ENCODE results near the gene TMEM91.

The TMEM91 gene

DNA sequence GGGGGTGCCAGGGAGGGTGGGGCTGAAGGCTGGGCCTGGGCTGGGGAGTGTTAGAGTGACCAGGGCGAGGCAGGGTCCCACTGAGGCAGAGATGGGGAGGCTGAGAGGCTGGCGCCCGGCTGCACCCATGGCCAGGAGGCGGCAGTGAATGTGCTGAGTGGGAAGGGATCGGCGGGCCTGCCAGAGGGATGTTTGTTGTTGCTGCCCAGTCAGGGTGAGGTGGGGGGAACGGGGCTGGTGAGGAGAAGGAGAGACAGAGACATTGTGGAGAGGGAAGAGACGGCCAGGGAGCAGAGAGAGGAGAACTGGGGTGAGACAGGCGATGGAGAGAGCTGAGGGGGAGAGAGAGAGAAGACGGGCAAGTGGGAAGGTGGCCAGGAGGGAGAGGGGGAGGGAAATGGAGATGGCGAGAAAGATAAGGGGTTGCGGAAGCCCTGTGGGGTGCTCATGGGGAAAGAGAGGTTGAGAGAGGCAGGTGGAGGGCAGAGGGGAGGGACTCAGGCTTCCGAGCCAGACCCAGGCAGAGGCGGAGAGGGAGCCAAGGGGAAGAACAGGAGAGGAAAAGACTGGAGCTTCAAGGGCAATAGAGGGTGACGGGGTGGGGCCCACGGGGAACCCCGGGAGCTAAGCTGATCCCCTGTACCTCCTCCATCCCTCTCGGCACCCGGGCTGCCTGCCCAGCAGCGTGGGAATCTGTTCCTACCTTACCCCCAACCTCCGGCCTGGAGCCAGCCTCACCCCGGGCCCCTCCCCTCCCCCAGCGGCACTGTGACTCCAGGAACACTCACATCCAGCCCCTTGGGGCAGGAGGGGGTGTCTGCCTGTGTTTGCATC is 51.5 kb downstream of the TMEM91 start:
- H3K9ac ChIP-seq (ENCODE audit: low read length), result peak overlapping the region; percentile 72
- peak overlapping the region; percentile 84 for H3K4me2 ChIP-seq (ENCODE audit: low read length)
- H2AK5ac ChIP-seq (ENCODE audit: low read length), result no peak overlapping the region
- DNase-seq, result peak; percentile 68
- H4K5ac ChIP-seq (ENCODE audit: low read length), result no peak overlapping the region
- peak overlapping the region; percentile 55 for H2BK5ac ChIP-seq (ENCODE audit: low read length)
- H3K4me1 ChIP-seq (ENCODE audit: control insufficient read depth, low read depth, low read length), result peaks cover 3% of the 10 kb centered on the region
- H2BK15ac ChIP-seq (replicated peaks; ENCODE audit: low read depth), result no peak overlapping the region
- H3K79me1 ChIP-seq (ENCODE audit: low read length), result peaks cover 4% of the 10 kb centered on the region
- peak overlapping the region; percentile 64 for H3K18ac ChIP-seq (ENCODE audit: low read length)
- H3K4ac ChIP-seq (ENCODE audit: low read depth, low read length), result peak overlapping the region; percentile 9
- H3K27ac ChIP-seq (ENCODE audit: low read depth, low read length), result peak overlapping the region; percentile 81
- H3K23ac ChIP-seq (ENCODE audit: low read length), result no peak overlapping the region
- peak overlapping the region; percentile 93 for H3K56ac ChIP-seq (ENCODE audit: low read length)
- peak overlapping the region; percentile 46 for H2BK120ac ChIP-seq (ENCODE audit: low read depth, low read length)
- no CpG with 5 or more reads among the region's 23 CpGs for WGBS (ENCODE audit: extremely low coverage, insufficient coverage, low lambda C conversion rate)
- peaks cover 5% of the 10 kb centered on the region for H3K36me3 ChIP-seq (ENCODE audit: control insufficient read depth, insufficient read depth, low read length)
- H3K27me3 ChIP-seq (ENCODE audit: insufficient read depth, low read length, poor library complexity), result no peaks in the 10 kb centered on the region
- H3K4me3 ChIP-seq (ENCODE audit: low read length), result peak overlapping the region; percentile 3
- no peak overlapping the region for H4K8ac ChIP-seq (ENCODE audit: low read depth, low read length)
- H3K79me2 ChIP-seq (ENCODE audit: control insufficient read depth, insufficient read depth, low read length), result no peaks in the 10 kb centered on the region

DNA sequence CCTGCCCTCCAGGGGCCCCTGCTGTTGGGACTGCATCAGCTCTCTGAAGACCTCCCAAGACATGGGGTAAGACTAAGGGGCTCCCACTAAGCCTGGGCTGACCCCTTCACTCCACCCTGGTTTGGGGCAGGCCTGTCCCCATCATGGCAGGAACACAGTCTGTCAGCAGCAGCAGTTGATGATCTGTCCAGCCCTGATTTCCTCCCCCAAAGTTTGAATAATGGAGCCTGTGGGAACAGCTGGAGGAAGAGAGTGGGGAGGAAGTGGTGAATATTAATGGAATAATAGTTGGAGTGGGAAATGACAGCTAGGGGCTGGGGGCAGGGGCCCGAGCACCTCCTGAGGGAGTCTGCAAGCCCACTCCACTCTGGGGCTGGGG is 52.1 kb downstream of the TMEM91 start:
- Histone ChIP-seq H3K27me3 (ENCODE audit: insufficient read depth, low read length, poor library complexity) (no peaks in the 10 kb centered on the region), H3K36me3 (ENCODE audit: control insufficient read depth, insufficient read depth, low read length) (peaks cover 5% of the 10 kb centered on the region), H3K23ac (ENCODE audit: low read length) (no peak overlapping the region), H4K8ac (ENCODE audit: low read depth, low read length) (no peak overlapping the region), H4K5ac (ENCODE audit: low read length) (no peak overlapping the region), H2BK120ac (ENCODE audit: low read depth, low read length) (no peak overlapping the region), H2BK15ac (replicated peaks; ENCODE audit: low read depth) (no peak overlapping the region), H2BK5ac (ENCODE audit: low read length) (no peak overlapping the region), H3K4me1 (ENCODE audit: control insufficient read depth, low read depth, low read length) (peaks cover 3% of the 10 kb centered on the region), H2AK5ac (ENCODE audit: low read length) (no peak overlapping the region), H3K9ac (ENCODE audit: low read length) (peak overlapping the region; percentile 72), H3K79me1 (ENCODE audit: low read length) (peaks cover 4% of the 10 kb centered on the region), H3K18ac (ENCODE audit: low read length) (no peak overlapping the region), H3K79me2 (ENCODE audit: control insufficient read depth, insufficient read depth, low read length) (no peaks in the 10 kb centered on the region), H3K4ac (ENCODE audit: low read depth, low read length) (peak overlapping the region; percentile 9), H3K27ac (ENCODE audit: low read depth, low read length) (no peak overlapping the region), H3K56ac (ENCODE audit: low read length) (peak overlapping the region; percentile 93), H3K4me3 (ENCODE audit: low read length) (no peak overlapping the region), H3K4me2 (ENCODE audit: low read length) (peak overlapping the region; percentile 84)
- WGBS (ENCODE audit: extremely low coverage, insufficient coverage, low lambda C conversion rate), result no CpG with 5 or more reads among the region's 1 CpG
- DNase-seq, result no peak

GRCh38 chr19:41430922-41431321 is 54.6 kb downstream of the TMEM91 start:
- no peak overlapping the region for H3K23ac ChIP-seq (ENCODE audit: low read length)
- no peak overlapping the region for H3K4ac ChIP-seq (ENCODE audit: low read depth, low read length)
- no peak overlapping the region for H3K56ac ChIP-seq (ENCODE audit: low read length)
- no peak overlapping the region for H2BK120ac ChIP-seq (ENCODE audit: low read depth, low read length)
- H2AK5ac ChIP-seq (ENCODE audit: low read length), result no peak overlapping the region
- H3K79me1 ChIP-seq (ENCODE audit: low read length), result no peaks in the 10 kb centered on the region
- H3K27me3 ChIP-seq (ENCODE audit: insufficient read depth, low read length, poor library complexity), result no peaks in the 10 kb centered on the region
- H3K36me3 ChIP-seq (ENCODE audit: control insufficient read depth, insufficient read depth, low read length), result peaks cover 5% of the 10 kb centered on the region
- no peak overlapping the region for H3K4me3 ChIP-seq (ENCODE audit: low read length)
- peaks cover 3% of the 10 kb centered on the region for H3K4me1 ChIP-seq (ENCODE audit: control insufficient read depth, low read depth, low read length)
- H2BK15ac ChIP-seq (replicated peaks; ENCODE audit: low read depth), result no peak overlapping the region
- H4K5ac ChIP-seq (ENCODE audit: low read length), result no peak overlapping the region
- no peaks in the 10 kb centered on the region for H3K79me2 ChIP-seq (ENCODE audit: control insufficient read depth, insufficient read depth, low read length)
- no peak overlapping the region for H2BK5ac ChIP-seq (ENCODE audit: low read length)
- H3K27ac ChIP-seq (ENCODE audit: low read depth, low read length), result no peak overlapping the region
- H4K8ac ChIP-seq (ENCODE audit: low read depth, low read length), result no peak overlapping the region
- H3K9ac ChIP-seq (ENCODE audit: low read length), result no peak overlapping the region
- no peak overlapping the region for H3K18ac ChIP-seq (ENCODE audit: low read length)
- no peak for DNase-seq
- WGBS (ENCODE audit: extremely low coverage, insufficient coverage, low lambda C conversion rate), result no CpG with 5 or more reads among the region's 6 CpGs
- no peak overlapping the region for H3K4me2 ChIP-seq (ENCODE audit: low read length)

- H3K9ac ChIP-seq (ENCODE audit: low read length), result no peak overlapping the region
- H3K79me2 ChIP-seq (ENCODE audit: control insufficient read depth, insufficient read depth, low read length), result no peaks in the 10 kb centered on the region
- no peak overlapping the region for H2BK5ac ChIP-seq (ENCODE audit: low read length)
- H3K4me3 ChIP-seq (ENCODE audit: low read length), result no peak overlapping the region
- no peak overlapping the region for H3K23ac ChIP-seq (ENCODE audit: low read length)
- no peak overlapping the region for H3K4ac ChIP-seq (ENCODE audit: low read depth, low read length)
- peak; percentile 48 for DNase-seq
- no peak overlapping the region for H3K4me2 ChIP-seq (ENCODE audit: low read length)
- no peak overlapping the region for H3K18ac ChIP-seq (ENCODE audit: low read length)
- H2BK15ac ChIP-seq (replicated peaks; ENCODE audit: low read depth), result no peak overlapping the region
- no peak overlapping the region for H2AK5ac ChIP-seq (ENCODE audit: low read length)
- H2BK120ac ChIP-seq (ENCODE audit: low read depth, low read length), result no peak overlapping the region
- WGBS (ENCODE audit: extremely low coverage, insufficient coverage, low lambda C conversion rate), result no CpG with 5 or more reads among the region's 23 CpGs
- H3K27me3 ChIP-seq (ENCODE audit: insufficient read depth, low read length, poor library complexity), result no peaks in the 10 kb centered on the region
- no peak overlapping the region for H3K27ac ChIP-seq (ENCODE audit: low read depth, low read length)
- H3K56ac ChIP-seq (ENCODE audit: low read length), result peak overlapping the region; percentile 34
- no peak overlapping the region for H4K8ac ChIP-seq (ENCODE audit: low read depth, low read length)
- H3K36me3 ChIP-seq (ENCODE audit: control insufficient read depth, insufficient read depth, low read length), result peaks cover 5% of the 10 kb centered on the region
- H4K5ac ChIP-seq (ENCODE audit: low read length), result no peak overlapping the region
- peaks cover 3% of the 10 kb centered on the region for H3K4me1 ChIP-seq (ENCODE audit: control insufficient read depth, low read depth, low read length)
- H3K79me1 ChIP-seq (ENCODE audit: low read length), result no peaks in the 10 kb centered on the region
Observed at GRCh38 chr19:41431426-41432386, 55.4 kb downstream of the TMEM91 start.

- Histone ChIP-seq H2BK120ac (ENCODE audit: low read depth, low read length) (no peak overlapping the region), H4K8ac (ENCODE audit: low read depth, low read length) (no peak overlapping the region), H3K4ac (ENCODE audit: low read depth, low read length) (no peak overlapping the region), H2BK5ac (ENCODE audit: low read length) (no peak overlapping the region), H3K4me3 (ENCODE audit: low read length) (no peak overlapping the region), H3K79me2 (ENCODE audit: control insufficient read depth, insufficient read depth, low read length) (no peaks in the 10 kb centered on the region), H3K27me3 (ENCODE audit: insufficient read depth, low read length, poor library complexity) (no peaks in the 10 kb centered on the region), H3K36me3 (ENCODE audit: control insufficient read depth, insufficient read depth, low read length) (peaks cover 6% of the 10 kb centered on the region), H3K18ac (ENCODE audit: low read length) (no peak overlapping the region), H2AK5ac (ENCODE audit: low read length) (no peak overlapping the region), H4K5ac (ENCODE audit: low read length) (no peak overlapping the region), H3K4me1 (ENCODE audit: control insufficient read depth, low read depth, low read length) (peaks cover 3% of the 10 kb centered on the region), H3K23ac (ENCODE audit: low read length) (no peak overlapping the region), H3K56ac (ENCODE audit: low read length) (no peak overlapping the region), H2BK15ac (replicated peaks; ENCODE audit: low read depth) (no peak overlapping the region), H3K4me2 (ENCODE audit: low read length) (no peak overlapping the region), H3K27ac (ENCODE audit: low read depth, low read length) (no peak overlapping the region), H3K9ac (ENCODE audit: low read length) (no peak overlapping the region), H3K79me1 (ENCODE audit: low read length) (peaks cover 2% of the 10 kb centered on the region)
- DNase-seq, result no peak
- no CpG with 5 or more reads among the region's 18 CpGs for WGBS (ENCODE audit: extremely low coverage, insufficient coverage, low lambda C conversion rate)
Observed at GRCh38 chr19:41433171-41433570, 56.8 kb downstream of the TMEM91 start.

Measured in mesendoderm (in vitro differentiated cells).